ENCODE data around the gene CDK11B. TPM values are rescaled to one million over a fixed set of nuclear protein-coding genes. Genes with fewer than 3 reads are reported as not detected.

Gene CDK11B
- total and polyA plus RNA-seq, 2 experiments from 2014 or later = 22.4 to 76.7 TPM

GRCh38 chr1:1621173-1622009, 37.4 kb downstream of the CDK11B start:
- H3K36me3 Mint-ChIP-seq (ENCODE audit: low read depth) = no peaks in the 10 kb centered on the region; the same call in 2 of the 3 replicates
- no peak for DNase-seq (ENCODE audit: low spot score)
- TF ChIP-seq POLR2AphosphoS5 (IDR thresholded peaks at IDR 0.05; ENCODE audit: low read depth) (no peak), ZNF462 (CRISPR knock-in tag; IDR thresholded peaks at IDR 0.05) (no peak), REST (IDR thresholded peaks at IDR 0.05; ENCODE audit: unreplicated experiment) (no peak), CREB1 (CRISPR knock-in tag; IDR thresholded peaks at IDR 0.05; ENCODE audit: low read depth) (no peak), EZH2phosphoT487 (IDR thresholded peaks at IDR 0.05; ENCODE audit: unreplicated experiment) (no peak)
- no peaks in the 10 kb centered on the region for H3K36me3 ChIP-seq (ENCODE audit: insufficient read depth)
- no peaks in the 10 kb centered on the region; the same call in 2 of the 3 replicates for H3K4me1 Mint-ChIP-seq
- no peaks in the 10 kb centered on the region for H3K27me3 ChIP-seq (ENCODE audit: insufficient read depth)
- ATAC-seq = no peak
- H3K4me3 ChIP-seq = no peak overlapping the region
- H3K27ac Mint-ChIP-seq = no peak overlapping the region
- no peak overlapping the region for H2AFZ ChIP-seq
- H3K4me1 ChIP-seq (ENCODE audit: insufficient read depth) = no peaks in the 10 kb centered on the region; the same call in 1 of the 2 replicates
- H4K20me1 ChIP-seq (replicated peaks; ENCODE audit: insufficient read depth) = peaks cover 5% of the 10 kb centered on the region
- no peak overlapping the region for H3K4me3 Mint-ChIP-seq
- peaks cover 16% of the 10 kb centered on the region for H3K27me3 Mint-ChIP-seq (ENCODE audit: insufficient read depth, low read depth, poor library complexity)
- no peak overlapping the region for H3K27ac ChIP-seq (ENCODE audit: low read depth)
- H3K4me2 ChIP-seq = no peak overlapping the region
- no peaks in the 10 kb centered on the region; the same call in 1 of the 2 replicates for H3F3A ChIP-seq (replicated peaks; ENCODE audit: low read depth)
- H3K9me3 Mint-ChIP-seq = no peaks in the 10 kb centered on the region; the same call in 2 of the 3 replicates
- no peaks in the 10 kb centered on the region for H3K9me2 ChIP-seq (ENCODE audit: insufficient read depth)
- H3K79me2 ChIP-seq (replicated peaks; ENCODE audit: insufficient read depth) = no peaks in the 10 kb centered on the region; the same call in 1 of the 2 replicates
